Measurements from ENCODE around the gene PNCK.
A peak's percentile ranks its signal among the peaks of the same experiment; 100 is the strongest.

PNCK gene

DNA sequence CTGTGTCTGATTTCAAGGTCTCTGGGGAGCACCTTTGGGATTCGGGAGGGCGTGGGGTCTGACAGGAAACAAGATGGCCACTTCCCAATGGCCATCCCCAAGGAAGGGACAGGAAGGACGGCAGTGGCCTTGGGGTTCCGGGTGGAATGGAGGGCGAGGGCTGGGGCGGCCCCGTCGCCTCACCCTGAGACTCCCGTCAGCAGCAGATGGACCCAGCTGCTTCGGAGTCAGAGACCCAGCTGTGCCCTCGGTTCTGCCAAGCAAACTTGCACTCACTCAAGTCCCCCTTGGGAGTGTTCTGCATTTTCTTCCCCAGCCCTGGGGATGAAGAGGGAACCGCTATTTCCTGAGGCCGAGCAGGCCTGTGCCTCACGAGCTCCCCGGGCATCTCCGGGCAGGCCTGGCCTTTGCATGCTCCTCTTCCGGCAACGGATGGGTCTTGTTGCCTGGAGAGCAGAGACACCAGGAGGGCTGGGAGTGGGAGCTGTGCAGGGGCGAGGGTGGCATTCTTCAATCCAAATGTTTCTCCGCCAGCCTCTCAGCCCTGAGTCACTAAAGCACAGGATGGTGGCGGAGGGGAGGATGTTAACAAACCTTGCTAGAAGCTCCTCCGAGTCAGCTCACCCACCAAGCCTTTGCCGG is 33.4 kb downstream of the PNCK start:
- DNase-seq (ENCODE audit: low spot score) = peak; percentile 20
- in situ Hi-C loops (cut with MboI; ENCODE audit: low pct_unique_long_range_greater_than_20kb, low sequenced_read_pairs, unreplicated experiment) = no loop called here
- TF ChIP-seq, protein P1, sequence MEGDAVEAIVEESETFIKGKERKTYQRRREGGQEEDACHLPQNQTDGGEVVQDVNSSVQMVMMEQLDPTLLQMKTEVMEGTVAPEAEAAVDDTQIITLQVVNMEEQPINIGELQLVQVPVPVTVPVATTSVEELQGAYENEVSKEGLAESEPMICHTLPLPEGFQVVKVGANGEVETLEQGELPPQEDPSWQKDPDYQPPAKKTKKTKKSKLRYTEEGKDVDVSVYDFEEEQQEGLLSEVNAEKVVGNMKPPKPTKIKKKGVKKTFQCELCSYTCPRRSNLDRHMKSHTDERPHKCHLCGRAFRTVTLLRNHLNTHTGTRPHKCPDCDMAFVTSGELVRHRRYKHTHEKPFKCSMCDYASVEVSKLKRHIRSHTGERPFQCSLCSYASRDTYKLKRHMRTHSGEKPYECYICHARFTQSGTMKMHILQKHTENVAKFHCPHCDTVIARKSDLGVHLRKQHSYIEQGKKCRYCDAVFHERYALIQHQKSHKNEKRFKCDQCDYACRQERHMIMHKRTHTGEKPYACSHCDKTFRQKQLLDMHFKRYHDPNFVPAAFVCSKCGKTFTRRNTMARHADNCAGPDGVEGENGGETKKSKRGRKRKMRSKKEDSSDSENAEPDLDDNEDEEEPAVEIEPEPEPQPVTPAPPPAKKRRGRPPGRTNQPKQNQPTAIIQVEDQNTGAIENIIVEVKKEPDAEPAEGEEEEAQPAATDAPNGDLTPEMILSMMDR (IDR thresholded peaks at IDR 0.05; ENCODE audit: extremely low read depth, insufficient read depth, missing control alignments) = no peak

DNA sequence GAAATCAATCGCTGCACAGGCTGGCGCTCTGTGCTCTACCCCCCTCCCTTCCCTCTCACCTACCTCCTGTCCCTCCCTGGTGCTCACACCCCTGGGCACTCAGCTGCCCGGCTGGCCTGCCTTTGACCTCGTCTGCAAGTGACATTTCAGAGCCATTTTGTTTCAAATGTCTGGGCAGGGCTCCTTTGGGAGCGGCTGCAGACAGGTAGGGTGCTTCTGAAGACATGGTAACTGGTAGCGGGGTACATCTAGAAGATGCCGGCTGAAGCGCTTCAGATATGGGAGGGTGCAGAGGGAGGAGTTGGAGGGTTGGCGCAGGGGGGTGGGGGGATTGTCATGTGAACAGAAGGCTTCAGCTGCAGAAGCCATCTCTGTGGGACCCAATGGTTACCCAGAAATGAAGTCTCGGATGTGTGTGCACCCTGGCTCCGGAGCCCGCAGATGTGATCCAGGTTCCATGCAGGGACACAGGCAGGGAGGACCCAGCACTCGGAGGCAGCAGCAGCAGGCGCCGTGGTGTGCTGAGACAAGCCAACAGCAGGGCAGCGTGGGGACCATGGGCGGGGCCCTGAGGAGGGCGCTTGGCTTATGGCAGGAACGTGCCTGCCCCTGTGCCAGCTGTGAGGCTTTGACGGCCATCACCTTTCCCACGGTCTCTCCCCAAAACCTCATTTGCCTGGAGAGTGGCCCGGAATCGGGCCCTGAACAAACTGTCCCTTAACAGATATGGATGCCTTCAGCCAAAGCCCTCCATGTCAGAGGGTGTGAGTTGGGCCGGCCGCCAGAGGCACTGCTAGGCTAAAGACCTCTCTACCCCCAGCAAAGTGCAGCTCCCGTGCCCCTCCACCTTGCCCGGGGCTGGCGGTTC is 34.2 kb downstream of the PNCK start:
- in situ Hi-C loops (cut with MboI; ENCODE audit: low pct_unique_long_range_greater_than_20kb, low sequenced_read_pairs, unreplicated experiment) = no loop called here
- TF ChIP-seq, protein P1 (IDR thresholded peaks at IDR 0.05; ENCODE audit: extremely low read depth, insufficient read depth, missing control alignments) = no peak
- DNase-seq (ENCODE audit: low spot score) = peak; percentile 14

DNA sequence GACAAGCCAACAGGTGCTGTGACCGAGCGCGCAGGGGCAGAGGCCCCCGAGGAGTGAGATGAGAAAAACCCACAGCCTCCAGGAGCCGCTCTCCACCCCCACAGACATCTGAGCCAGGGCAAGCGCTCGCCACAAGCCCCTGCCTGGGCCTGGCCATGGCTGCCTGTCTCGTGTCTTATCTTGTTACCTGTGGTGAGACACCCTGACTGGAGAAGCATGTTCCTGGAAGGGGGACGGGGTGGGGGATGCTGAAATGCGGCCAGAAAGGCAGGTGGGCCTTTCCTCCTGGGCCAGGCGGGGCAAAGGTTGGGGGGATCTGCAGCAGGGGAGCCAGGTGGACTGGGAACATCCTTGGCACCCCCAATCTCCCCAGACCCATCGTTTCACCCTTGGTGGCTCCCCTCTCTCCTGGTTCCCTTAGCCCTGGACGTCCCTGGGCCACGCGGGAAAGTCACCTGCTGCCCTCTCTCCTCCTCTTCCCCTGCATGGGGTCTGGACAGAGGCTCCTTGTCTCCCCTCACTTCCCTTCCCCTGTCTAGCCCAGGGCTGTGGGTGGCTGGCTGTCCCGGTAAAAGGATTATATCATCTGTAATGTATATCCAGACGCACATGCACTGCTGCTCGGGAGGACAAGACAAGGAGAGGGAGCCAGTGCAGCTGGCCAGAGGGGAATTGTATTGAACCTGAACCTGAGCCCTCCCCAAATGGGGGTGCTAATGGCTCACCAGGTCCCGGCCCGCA is 35.0 kb downstream of the PNCK start:
- in situ Hi-C loops (cut with MboI; ENCODE audit: low pct_unique_long_range_greater_than_20kb, low sequenced_read_pairs, unreplicated experiment) = no loop called here
- TF ChIP-seq, protein P1 (IDR thresholded peaks at IDR 0.05; ENCODE audit: extremely low read depth, insufficient read depth, missing control alignments) = no peak
- DNase-seq (ENCODE audit: low spot score) = peak; percentile 6

DNA sequence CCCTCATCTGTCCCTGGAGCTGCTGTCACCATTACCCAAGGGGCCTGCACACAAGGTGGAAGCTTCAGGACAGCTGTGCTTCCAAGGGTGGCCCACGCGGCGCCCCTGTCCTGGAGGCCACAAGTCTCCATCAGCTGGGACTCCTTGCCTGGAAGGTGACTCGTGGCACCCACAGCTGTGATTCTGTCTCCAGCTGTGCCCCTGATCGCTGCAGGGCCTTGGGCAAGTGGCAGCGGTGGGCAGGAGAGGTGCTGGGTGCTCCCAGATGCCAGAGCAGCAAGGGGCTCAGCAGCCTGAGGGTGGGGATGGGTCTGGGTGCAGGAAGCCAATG is 35.6 kb downstream of the PNCK start:
- in situ Hi-C loops (cut with MboI; ENCODE audit: low pct_unique_long_range_greater_than_20kb, low sequenced_read_pairs, unreplicated experiment) = no loop called here
- TF ChIP-seq, protein P1 (IDR thresholded peaks at IDR 0.05; ENCODE audit: extremely low read depth, insufficient read depth, missing control alignments) = no peak
- DNase-seq (ENCODE audit: low spot score) = peak; percentile 11

DNA sequence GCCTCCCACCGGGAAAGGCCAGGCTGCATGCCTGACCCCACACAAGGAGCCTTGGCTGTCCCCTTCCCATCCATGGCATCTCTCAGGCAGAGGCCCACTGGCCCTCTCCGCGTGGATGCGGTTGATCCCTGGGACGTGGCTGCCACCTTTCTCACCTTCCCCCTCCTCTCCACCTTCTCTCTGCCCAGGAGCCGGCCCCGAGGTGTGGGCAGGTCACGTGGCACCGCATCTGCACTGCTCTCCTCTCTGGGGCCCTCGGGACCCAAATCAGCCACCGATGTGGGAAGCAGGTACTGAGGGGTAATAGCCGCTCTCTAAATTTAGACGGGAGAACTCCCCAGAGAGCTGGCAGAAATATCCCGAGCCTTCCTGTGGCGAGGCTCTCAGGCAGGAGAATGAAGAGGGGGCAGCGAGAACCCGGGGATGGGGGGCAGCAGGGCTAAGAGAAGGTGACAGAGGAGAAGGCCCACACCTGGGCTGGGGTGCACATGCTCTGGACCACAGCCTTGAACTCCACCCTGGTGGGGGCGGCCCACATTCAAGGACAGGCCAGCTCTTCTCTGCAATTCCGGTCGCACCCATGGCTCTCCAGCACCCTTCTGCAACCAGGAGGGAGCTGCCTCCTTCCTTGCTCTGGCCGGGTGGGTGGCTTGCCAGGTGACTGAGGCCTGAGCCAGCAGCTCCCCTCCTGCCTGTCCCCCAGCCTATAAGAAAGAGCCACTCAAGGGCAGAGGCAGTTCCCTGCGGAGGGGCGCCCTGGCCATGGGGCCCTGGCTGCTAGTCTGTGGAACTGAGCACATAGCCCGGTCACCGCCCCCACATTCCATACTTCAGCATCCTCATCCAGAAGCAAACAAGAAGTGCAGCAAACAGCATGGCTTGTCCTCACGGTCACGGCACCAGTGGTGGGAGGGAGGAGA is 36.2 kb downstream of the PNCK start:
- in situ Hi-C loops (cut with MboI; ENCODE audit: low pct_unique_long_range_greater_than_20kb, low sequenced_read_pairs, unreplicated experiment) = no loop called here
- TF ChIP-seq, protein P1 (IDR thresholded peaks at IDR 0.05; ENCODE audit: extremely low read depth, insufficient read depth, missing control alignments) = no peak
- no peak for DNase-seq (ENCODE audit: low spot score)

DNA sequence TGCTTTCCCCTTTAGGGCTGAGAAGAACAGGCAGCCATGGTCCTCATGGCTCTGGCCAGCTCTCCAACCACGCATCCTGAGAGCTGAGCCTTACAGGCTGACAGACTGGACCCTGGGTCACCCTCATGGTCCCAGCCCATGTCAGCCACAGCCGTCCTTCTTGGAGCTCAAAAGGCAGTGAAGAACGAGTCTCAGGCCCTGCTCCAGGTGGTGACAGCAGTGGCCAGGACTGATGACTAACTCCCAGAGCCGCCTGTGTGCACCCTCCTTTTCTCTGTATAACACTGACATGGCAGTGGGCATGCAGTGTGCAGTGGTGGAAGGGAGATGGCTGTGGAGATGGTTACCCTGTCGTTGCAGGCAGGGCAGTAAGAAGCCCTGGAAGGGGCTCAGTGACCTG is 36.9 kb downstream of the PNCK start:
- in situ Hi-C loops (cut with MboI; ENCODE audit: low pct_unique_long_range_greater_than_20kb, low sequenced_read_pairs, unreplicated experiment) = no loop called here
- DNase-seq (ENCODE audit: low spot score) = no peak
- TF ChIP-seq, protein P1 (IDR thresholded peaks at IDR 0.05; ENCODE audit: extremely low read depth, insufficient read depth, missing control alignments) = no peak

Measured in GM13977 (cell line).